ENCODE measurements around the gene TP73.

TP73 gene

GRCh38 chr1:3689138-3689750 is 36.9 kb downstream of the TP73 start:
- DNase-seq (ENCODE audit: low read depth) = no peak

GRCh38 chr1:3690282-3691065 is 38.2 kb downstream of the TP73 start:
- DNase-seq (ENCODE audit: low read depth) = no peak

GRCh38 chr1:3691421-3692204 is 39.3 kb downstream of the TP73 start:
- DNase-seq (ENCODE audit: low read depth) = no peak

- no peak for DNase-seq (ENCODE audit: low read depth)
These were observed 40.3 kb downstream of the TP73 start for GRCh38 chr1:3692598-3692997.

GRCh38 chr1:3693321-3693720 is 41.0 kb downstream of the TP73 start:
- DNase-seq (ENCODE audit: low read depth) = no peak

- no peak for DNase-seq (ENCODE audit: low read depth)
These were observed 43.3 kb downstream of the TP73 start for GRCh38 chr1:3695326-3696217.

- DNase-seq (ENCODE audit: low read depth) = no peak
These were observed 44.4 kb downstream of the TP73 start for GRCh38 chr1:3696689-3697088.

DNA sequence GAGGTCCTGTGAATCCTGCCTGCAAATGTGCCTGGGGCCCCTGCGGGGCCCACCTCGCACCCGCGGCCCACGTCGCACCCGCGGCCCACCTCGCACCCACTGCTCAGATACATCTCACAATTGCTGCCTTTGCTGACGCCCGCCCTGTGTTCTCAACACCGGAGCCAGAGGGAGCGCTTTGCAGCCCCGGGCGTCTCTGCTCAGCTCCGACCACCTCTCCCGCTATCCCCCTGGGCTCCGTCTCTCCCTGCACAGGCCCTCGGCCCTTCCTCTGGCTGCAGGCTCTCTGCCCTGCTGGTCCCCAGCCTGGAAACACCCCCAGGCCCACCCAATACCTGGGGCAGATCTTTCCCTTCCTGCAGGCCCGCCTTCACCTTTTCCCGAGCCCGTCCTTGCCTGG is 44.8 kb downstream of the TP73 start:
- DNase-seq (ENCODE audit: low read depth) = no peak

GRCh38 chr1:3697810-3698209 is 45.5 kb downstream of the TP73 start:
- no peak for DNase-seq (ENCODE audit: low read depth)

DNA sequence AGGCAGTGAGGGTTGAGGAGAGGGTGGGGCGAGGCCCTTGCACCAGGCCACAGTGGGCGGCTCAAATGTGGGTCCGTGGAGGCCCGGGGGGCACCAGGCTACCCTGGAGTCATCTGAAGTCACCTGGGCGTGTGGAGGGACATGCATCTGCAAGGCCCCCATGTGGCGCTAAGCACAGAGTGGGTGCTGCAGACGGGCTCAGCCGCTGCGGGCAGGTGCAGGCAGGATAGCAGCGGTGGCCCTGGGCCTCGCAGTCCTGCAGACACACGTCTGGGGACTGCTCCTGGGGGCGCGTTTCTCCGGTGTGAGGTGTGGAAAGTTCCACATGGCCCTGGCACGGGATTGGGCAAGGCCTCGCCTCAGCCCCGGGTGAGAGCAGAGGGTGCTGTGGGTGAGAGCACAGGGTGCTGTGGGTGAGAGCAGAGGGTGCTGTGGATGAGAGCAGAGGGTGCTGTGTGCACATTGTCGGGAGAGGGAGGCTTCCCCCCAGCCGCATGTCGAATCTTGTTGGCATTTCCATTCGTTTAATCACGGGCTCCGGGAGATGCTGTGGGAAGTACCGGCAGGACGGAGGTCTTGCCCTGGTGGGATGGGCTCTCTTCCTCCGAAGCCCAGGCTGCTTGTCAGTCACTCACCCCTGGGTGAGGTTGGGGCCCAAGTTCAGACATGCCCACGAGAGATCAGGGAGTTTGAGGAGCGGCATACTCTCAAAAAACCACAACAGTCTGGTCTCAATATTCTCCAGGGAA is 46.5 kb downstream of the TP73 start:
- DNase-seq (ENCODE audit: low read depth) = no peak

GRCh38 chr1:3699596-3699995 is 47.3 kb downstream of the TP73 start:
- DNase-seq (ENCODE audit: low read depth) = no peak

DNA sequence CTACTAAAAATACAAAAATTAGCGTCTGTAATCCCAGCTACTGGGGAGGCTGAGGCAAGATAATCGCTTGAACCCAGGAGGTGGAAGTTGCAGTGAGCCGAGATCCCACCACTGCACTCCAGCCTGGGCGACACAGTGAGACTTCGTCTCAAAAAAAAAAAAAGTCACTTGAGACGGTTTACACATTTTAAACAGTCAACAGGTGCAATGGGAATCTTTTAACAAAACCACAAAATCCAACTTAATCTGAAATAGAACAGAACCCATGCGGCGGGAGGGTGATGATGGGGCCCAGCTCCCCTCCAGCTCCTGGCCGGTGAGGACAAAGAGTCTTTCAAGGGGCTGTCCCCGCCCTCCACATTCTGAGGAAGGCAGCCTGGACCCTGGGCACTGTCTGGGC is 48.3 kb downstream of the TP73 start:
- no peak for DNase-seq (ENCODE audit: low read depth)

DNA sequence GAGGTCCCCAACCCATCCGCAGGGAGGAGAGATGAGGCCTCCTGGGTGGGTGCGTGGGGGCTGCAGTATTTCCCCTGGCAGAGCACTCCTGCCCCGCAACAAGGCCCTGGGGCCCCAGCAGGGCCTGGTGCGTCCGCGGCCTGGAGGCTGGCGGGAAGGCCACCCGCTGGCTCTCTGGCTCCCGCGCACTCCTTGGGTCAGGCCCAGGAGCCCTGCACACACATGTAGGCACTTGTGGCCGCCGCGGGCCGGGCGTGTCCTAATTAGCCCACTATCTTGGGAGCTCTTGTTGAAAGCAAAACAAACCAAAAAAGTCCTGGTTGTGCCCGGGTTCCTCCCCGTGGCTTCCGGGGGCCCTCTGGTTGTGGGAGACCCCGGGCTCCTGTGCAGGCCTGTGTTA is 50.2 kb downstream of the TP73 start:
- no peak for DNase-seq (ENCODE audit: low read depth)

GRCh38 chr1:3702990-3703728 is 50.8 kb downstream of the TP73 start:
- DNase-seq (ENCODE audit: low read depth) = no peak

DNA sequence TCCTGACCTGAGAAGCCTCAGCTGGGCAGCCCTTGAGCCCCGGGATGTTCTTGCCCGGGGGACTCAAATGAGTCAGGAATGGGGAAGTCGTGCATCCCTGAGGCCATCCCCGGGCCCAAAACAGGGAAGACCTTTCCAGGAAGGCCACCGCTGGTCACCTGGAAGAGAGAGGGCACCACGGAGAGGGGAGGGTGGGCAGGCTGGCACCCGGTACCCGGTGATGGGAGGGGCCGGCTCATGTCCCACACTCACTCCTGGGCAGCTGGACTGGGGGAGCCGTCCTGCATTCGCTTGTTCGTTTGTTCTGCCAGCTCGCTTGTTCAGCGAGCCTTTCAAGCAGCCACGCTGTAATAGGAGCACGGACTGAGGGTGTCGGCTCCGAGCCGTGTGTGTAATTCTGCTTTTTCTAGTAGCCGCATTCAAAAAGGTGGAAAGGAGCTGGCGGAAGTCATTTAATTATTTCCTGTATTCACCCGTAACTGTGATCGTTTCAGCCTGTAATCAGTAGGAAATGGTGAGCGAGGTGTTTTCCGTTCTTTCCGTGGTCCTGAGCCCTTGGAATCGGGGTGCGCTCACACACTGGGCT is 51.6 kb downstream of the TP73 start:
- DNase-seq (ENCODE audit: low read depth) = no peak

DNA sequence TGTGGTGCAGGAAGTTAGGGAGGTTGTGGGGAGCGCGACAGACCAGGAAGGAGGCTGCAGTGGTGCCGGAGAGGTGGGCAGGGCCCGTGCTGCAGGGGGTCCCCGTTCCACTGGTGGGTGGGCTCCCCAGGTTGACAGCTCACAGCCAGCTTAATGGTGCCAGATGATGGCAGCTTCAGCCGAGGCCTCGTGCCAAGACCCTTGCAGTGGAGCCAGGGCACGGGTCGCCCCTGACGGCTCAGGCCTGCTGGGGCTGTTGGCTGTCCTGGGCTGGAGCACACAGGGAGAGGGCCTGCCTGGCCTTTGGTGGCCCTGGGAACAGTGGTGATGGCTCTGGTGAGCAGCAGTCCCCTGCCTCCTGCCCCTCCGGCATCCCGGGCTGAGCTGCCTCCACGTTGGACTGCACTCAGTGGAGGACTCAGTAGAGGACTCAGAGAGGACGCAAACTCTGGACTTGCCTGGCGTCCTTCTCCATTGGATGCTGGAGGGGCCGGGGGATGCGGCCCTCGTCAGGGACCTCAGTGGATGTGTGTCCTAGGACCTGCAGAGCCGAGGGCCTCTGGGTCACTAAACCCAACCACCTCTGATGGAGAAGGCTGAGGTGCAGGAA is 53.1 kb downstream of the TP73 start:
- DNase-seq (ENCODE audit: low read depth) = no peak

- DNase-seq (ENCODE audit: low read depth) = no peak
These were observed 54.5 kb downstream of the TP73 start for GRCh38 chr1:3706651-3707297.

GRCh38 chr1:3707298-3707938 is 55.1 kb downstream of the TP73 start:
- no peak for DNase-seq (ENCODE audit: low read depth)

DNA sequence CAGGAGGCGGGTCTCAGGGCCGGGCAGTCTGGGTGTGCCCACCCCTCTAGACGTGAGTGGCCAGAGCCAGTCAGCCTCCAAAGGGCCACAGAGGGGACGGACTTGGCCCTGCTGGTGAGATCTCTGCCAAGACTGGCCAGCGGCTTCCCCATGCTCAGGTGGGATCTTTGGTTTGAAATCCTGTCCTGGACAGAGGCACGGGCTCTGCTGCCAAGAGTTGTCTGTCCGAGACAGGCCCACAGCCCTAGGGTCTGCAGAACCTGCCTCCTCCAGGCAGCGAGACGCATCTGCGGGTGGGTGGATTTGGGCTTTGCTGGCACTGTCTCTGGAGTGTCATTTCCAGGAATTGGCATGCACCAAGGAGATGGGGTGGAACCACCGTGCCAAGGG is 55.6 kb downstream of the TP73 start:
- no peak for DNase-seq (ENCODE audit: low read depth)

Measured in HS-5 (cell line).